Osteoblast (primary cell): Measurements from ENCODE around the gene THAP11. TPM values are rescaled to one million over a fixed set of nuclear protein-coding genes. Genes with fewer than 3 reads are reported as not detected.
A peak's percentile ranks its signal among the peaks of the same experiment; 100 is the strongest.

ENCODE experiments used
- DNase-seq: peaks from one replicate; pipeline ENCODE4 v3.0.0; 2011; ENCODE audit warnings: low spot score, mixed read lengths; ENCODE audit not compliant: insufficient read length; ENCODE audit errors: missing footprints
- H2AFZ ChIP-seq: 2 replicates; pipeline ENCODE4 v1.6.0; 2011; ENCODE audit warnings: mild to moderate bottlenecking, low read length
- H3K27ac ChIP-seq: 2 replicates; pipeline ENCODE4 v1.5.1; 2011; ENCODE audit warnings: mild to moderate bottlenecking, low read depth, low read length, moderate library complexity
- H3K27me3 ChIP-seq: 2 replicates; pipeline ENCODE4 v1.6.0; 2012; ENCODE audit warnings: mild to moderate bottlenecking, control low read depth, inconsistent platforms, low read length, moderate library complexity; ENCODE audit not compliant: insufficient read depth
- H3K36me3 ChIP-seq: 2 replicates; pipeline ENCODE4 v1.5.1; 2011; ENCODE audit warnings: mild to moderate bottlenecking, low read length, control low read depth, moderate library complexity; ENCODE audit not compliant: insufficient read depth
- H3K4me1 ChIP-seq: 2 replicates; pipeline ENCODE4 v1.5.1; 2011; ENCODE audit warnings: mild to moderate bottlenecking, low read length, control low read depth, moderate library complexity; ENCODE audit not compliant: insufficient read depth
- H3K4me2 ChIP-seq: 2 replicates; pipeline ENCODE4 v1.6.0; 2011; ENCODE audit warnings: mild to moderate bottlenecking, low read length; ENCODE audit not compliant: insufficient read depth
- H3K4me3 ChIP-seq: fragments of 200-600 bp; sonication (generic); 3 replicates; pipeline ENCODE4 v1.5.1; 2012; ENCODE audit warnings: mild to moderate bottlenecking, low read length, inconsistent platforms; ENCODE audit not compliant: insufficient read depth
- H3K79me2 ChIP-seq: 2 replicates; pipeline ENCODE4 v1.6.0; 2012; ENCODE audit warnings: mild to moderate bottlenecking, low read length, control low read depth, inconsistent platforms; ENCODE audit not compliant: insufficient read depth
- H3K9me3 ChIP-seq: 2 replicates; pipeline ENCODE4 v1.5.1; 2011; ENCODE audit warnings: low read depth, low read length, control low read depth
- H4K20me1 ChIP-seq: 2 replicates; pipeline ENCODE4 v1.6.0; 2012; ENCODE audit warnings: mild to moderate bottlenecking, low read length, control low read depth; ENCODE audit not compliant: insufficient read depth
- CTCF ChIP-seq: IDR thresholded peaks from 2 replicates; pipeline ENCODE4 v1.5.1; 2011; ENCODE audit warnings: mild to moderate bottlenecking, low read depth, low read length, moderate library complexity; ENCODE audit errors: extremely low read depth
- total RNA-seq: library from RNA; depleted of rRNA; stranded (reverse); fragments of >200 nt; gene quantifications from 2 replicates; pipeline ENCODE4 v1.2.3, GENCODE V29; 2012

THAP11 gene
- total RNA-seq, 1 donor = 25.7 TPM

- no peak for TF ChIP-seq CTCF
- peak overlapping the region; percentile 86 for H3K27ac ChIP-seq
- H2AFZ ChIP-seq = peak overlapping the region; percentile 82
- no peaks in the 10 kb centered on the region for H3K27me3 ChIP-seq
- H3K9me3 ChIP-seq = no peaks in the 10 kb centered on the region
- peaks cover 7% of the 10 kb centered on the region for H3K36me3 ChIP-seq
- peaks cover 44% of the 10 kb centered on the region for H3K4me1 ChIP-seq
- peak overlapping the region; percentile 98 for H3K4me3 ChIP-seq
- peaks cover 74% of the 10 kb centered on the region for H3K79me2 ChIP-seq
- DNase-seq = no peak
- H4K20me1 ChIP-seq = peaks cover 23% of the 10 kb centered on the region
- H3K4me2 ChIP-seq = peak overlapping the region; percentile 87
These were observed 3.9 kb downstream of the THAP11 start for GRCh38 chr16:67846063-67846319.

GRCh38 chr16:67846320-67847063, 4.4 kb downstream of the THAP11 start, which contains the start of gene NUTF2:
TSS of gene NUTF2 (plus strand) at chr16:67846933. CDS start at chr16:67865131, 18,198 bp downstream.
- peak; percentile 99 for DNase-seq
- H3K4me2 ChIP-seq = peak within 1 kb of the TSS; percentile 96
- H3K27me3 ChIP-seq = no peaks in the 10 kb centered on the region
- H3K36me3 ChIP-seq = peaks cover 7% of the 10 kb centered on the region
- peak within 1 kb of the TSS; percentile 82 for H2AFZ ChIP-seq
- H3K4me1 ChIP-seq = peaks cover 42% of the 10 kb centered on the region
- peaks cover 78% of the 10 kb centered on the region for H3K79me2 ChIP-seq
- peak within 1 kb of the TSS; percentile 86 for H3K27ac ChIP-seq
- peaks cover 26% of the 10 kb centered on the region for H4K20me1 ChIP-seq
- peak within 1 kb of the TSS; percentile 98 for H3K4me3 ChIP-seq
- H3K9me3 ChIP-seq = no peaks in the 10 kb centered on the region
- TF ChIP-seq CTCF = no peak

GRCh38 chr16:67847064-67847861, 5.1 kb downstream of the THAP11 start, which contains the start of gene CENPT:
TSS of gene CENPT (minus strand) at chr16:67847693. CDS start at chr16:67833859, 13,834 bp downstream.
- DNase-seq = peak; percentile 98

More at GRCh38 chr16:67847064-67847861, 5.1 kb downstream of the THAP11 start, which contains the start of gene CENPT:
- Histone ChIP-seq H3K36me3 (peaks cover 7% of the 10 kb centered on the region), H3K27ac (peak within 1 kb of the TSS; percentile 86), H3K27me3 (no peaks in the 10 kb centered on the region), H3K4me2 (peak within 1 kb of the TSS; percentile 96), H3K4me3 (peak within 1 kb of the TSS; percentile 98), H2AFZ (peak within 1 kb of the TSS; percentile 82), H3K4me1 (peaks cover 40% of the 10 kb centered on the region), H3K79me2 (peaks cover 86% of the 10 kb centered on the region), H3K9me3 (no peaks in the 10 kb centered on the region), H4K20me1 (peaks cover 29% of the 10 kb centered on the region)
- no peak for TF ChIP-seq CTCF
